Activated CD4-positive, alpha-beta T cell treated with anti-CD3 and anti-CD28 coated beads, Interleukin-2, amount 10 ng/mL, durations not matched to agents 7 days and 5 days (primary cell): ENCODE measurements around the gene MFN1. TPM values are rescaled to one million over a fixed set of nuclear protein-coding genes. Genes with fewer than 3 reads are reported as not detected.

ENCODE experiments used
- CTCF ChIA-PET: fragments of 350-600 bp; sonication (Branson Sonifier 250); formaldehyde crosslinking; loops from one replicate; lab custom pipeline; 2021; ENCODE audit warnings: antibody characterized with exemption; lab: Charles Lee
- POLR2A ChIA-PET: fragments of 350-600 bp; sonication (Branson Sonifier 250); formaldehyde crosslinking; loops from one replicate; lab custom pipeline; 2021; ENCODE audit warnings: antibody characterized with exemption; lab: Charles Lee
- DNase-seq: peaks from one replicate; pipeline ENCODE4 v3.0.0-alpha.2; 2020
- H3K27ac Mint-ChIP-seq: one replicate; pipeline ENCODE4 v1.8.0; 2021; ENCODE audit warnings: mild to moderate bottlenecking, moderate library complexity, mixed read lengths
- H3K27me3 Mint-ChIP-seq: one replicate; pipeline ENCODE4 v1.8.0; 2021; ENCODE audit warnings: mixed read lengths
- H3K36me3 Mint-ChIP-seq: one replicate; pipeline ENCODE4 v1.8.0; 2021; ENCODE audit warnings: low read depth, mixed read lengths
- H3K4me1 Mint-ChIP-seq: one replicate; pipeline ENCODE4 v1.8.0; 2021; ENCODE audit warnings: mixed read lengths
- H3K4me3 Mint-ChIP-seq: one replicate; pipeline ENCODE4 v1.8.0; 2021; ENCODE audit warnings: mild to moderate bottlenecking, moderate library complexity, mixed read lengths
- H3K9me3 Mint-ChIP-seq: one replicate; pipeline ENCODE4 v1.8.0; 2021; ENCODE audit warnings: mixed read lengths
- total RNA-seq, 2 experiments: library from RNA; stranded (reverse); gene quantifications; one replicate each; pipeline ENCODE4 v1.2.3, GENCODE V29; 2021

MFN1 gene
- total RNA-seq, 2 experiments from 2014 or later: 36.3 to 36.9 TPM

DNA sequence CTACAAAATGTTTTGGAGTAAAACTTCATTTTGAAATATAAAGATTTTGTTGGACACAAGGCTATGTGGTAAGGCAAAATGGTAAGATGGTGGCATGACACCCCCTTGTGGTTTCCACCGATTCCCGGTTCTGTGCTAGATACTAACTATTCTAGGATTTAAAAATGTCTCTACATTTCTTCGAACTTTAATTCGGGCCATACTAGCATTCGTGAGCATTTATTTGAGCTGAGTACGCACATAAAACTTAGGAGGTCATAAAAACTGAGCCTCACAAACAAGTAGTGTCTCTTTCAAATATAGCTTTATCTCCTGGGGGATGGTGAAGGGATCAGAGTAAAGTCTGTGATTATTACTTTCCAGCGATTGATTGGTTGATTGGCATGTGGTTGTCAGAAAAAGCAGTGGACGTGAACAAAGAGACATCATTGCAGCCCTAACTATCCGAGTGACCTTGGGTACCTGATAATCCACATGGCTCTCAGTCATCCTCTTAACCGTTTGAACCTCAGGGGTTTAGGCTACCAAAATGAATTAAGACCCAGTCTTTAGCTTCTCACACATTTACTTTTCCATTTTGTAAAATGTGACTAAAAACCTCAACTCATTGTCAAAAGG lies 25.7 kb upstream of the MFN1 start:
- Mint-ChIP-seq H3K4me3 (peak overlapping the region; percentile 74), H3K9me3 (no peaks in the 10 kb centered on the region), H3K27ac (peak overlapping the region; percentile 84), H3K27me3 (peaks cover 6% of the 10 kb centered on the region), H3K36me3 (peaks cover 19% of the 10 kb centered on the region), H3K4me1 (peaks cover 32% of the 10 kb centered on the region)
- POLR2A ChIA-PET: interaction anchor here (0.6 kb wide), 1 partner anchor 30 kb away, joined by 3 read pairs; no protein-coding TSS in a partner anchor
- peak; percentile 22 for DNase-seq
- CTCF ChIA-PET: interaction anchor here (0.6 to 5.2 kb wide), 8 partner anchors 9 to 306 kb away, joined by 3 to 21 read pairs (median 3); no protein-coding TSS in a partner anchor

DNA sequence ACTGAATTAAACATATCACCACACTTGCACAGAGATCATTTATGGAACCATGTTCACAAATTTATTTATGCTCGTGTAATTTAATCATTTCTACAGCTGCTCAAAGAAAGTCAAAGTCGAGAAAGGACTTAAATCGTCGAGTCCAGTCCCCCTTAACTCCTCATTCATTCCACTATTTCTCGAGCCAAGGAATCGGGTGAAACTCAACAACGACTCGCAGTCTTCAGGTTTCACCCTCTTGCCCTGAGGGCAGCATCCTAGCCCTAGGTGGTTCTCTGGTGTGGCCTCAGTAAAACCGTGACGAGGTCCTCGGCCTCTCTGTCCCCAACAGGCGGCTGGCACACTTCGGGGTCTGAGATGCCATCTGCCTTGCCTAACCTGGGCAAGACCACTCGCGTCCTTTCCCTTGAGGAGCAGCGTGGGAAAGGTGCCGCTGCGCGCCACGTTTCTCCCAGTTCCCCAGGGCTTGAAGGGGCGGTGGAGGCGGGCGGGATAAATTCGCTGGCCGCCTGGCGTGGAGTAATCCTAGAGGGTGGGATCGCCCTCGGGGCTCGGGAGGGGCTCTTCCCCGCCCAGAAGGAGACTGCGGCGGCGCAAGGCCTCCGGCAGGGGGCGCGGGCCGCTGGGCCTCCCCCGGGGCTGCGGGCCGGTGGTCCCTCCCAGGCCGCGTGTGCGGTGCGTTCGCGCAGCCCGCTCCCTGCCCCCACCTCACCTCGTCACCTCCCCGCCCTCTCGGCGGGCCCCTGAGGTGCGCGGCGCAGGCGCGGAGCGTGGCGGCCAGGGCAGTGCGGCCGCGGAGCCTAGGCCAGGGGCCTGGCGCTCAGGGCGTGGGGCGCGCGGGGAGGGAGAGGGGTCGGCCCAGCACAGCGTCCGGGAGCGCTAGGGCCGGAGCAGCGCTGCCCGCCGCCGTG lies 25.0 kb upstream of the MFN1 start, which contains the start of gene ZNF639:
ZNF639 (plus strand) TSS at position 746 of the 911 bp plus-strand sequence. CDS start 5,263 bp downstream, outside the sequence.
- DNase-seq: peak; percentile 82
- H3K36me3 Mint-ChIP-seq: peaks cover 19% of the 10 kb centered on the region
- H3K4me3 Mint-ChIP-seq: peak within 1 kb of the TSS; percentile 94
- peaks cover 37% of the 10 kb centered on the region for H3K4me1 Mint-ChIP-seq
- POLR2A ChIA-PET: no interaction called here
- H3K27me3 Mint-ChIP-seq: peaks cover 6% of the 10 kb centered on the region
- CTCF ChIA-PET: interaction anchor here (0.6 to 5.2 kb wide), 8 partner anchors 8 to 306 kb away, joined by 3 to 21 read pairs (median 3); no protein-coding TSS in a partner anchor
- H3K9me3 Mint-ChIP-seq: no peaks in the 10 kb centered on the region
- H3K27ac Mint-ChIP-seq: peak within 1 kb of the TSS; percentile 97

GRCh38 chr3:179323197-179324110 lies 24.1 kb upstream of the MFN1 start:
- peak overlapping the region; percentile 94 for H3K4me3 Mint-ChIP-seq
- H3K4me1 Mint-ChIP-seq: peaks cover 39% of the 10 kb centered on the region
- ChIA-PET CTCF (interaction anchor here (0.6 to 1.8 kb wide), 3 partner anchors 13 to 308 kb away, joined by 3 to 5 read pairs (median 3); no protein-coding TSS in a partner anchor), POLR2A (no interaction called here)
- peak; percentile 65 for DNase-seq
- peaks cover 6% of the 10 kb centered on the region for H3K27me3 Mint-ChIP-seq
- H3K9me3 Mint-ChIP-seq: no peaks in the 10 kb centered on the region
- H3K36me3 Mint-ChIP-seq: peaks cover 19% of the 10 kb centered on the region
- peak overlapping the region; percentile 97 for H3K27ac Mint-ChIP-seq

GRCh38 chr3:179324270-179324754 lies 23.2 kb upstream of the MFN1 start:
- Mint-ChIP-seq H3K4me1 (peaks cover 39% of the 10 kb centered on the region), H3K27ac (peak overlapping the region; percentile 97), H3K36me3 (peaks cover 19% of the 10 kb centered on the region), H3K9me3 (no peaks in the 10 kb centered on the region), H3K27me3 (peaks cover 5% of the 10 kb centered on the region), H3K4me3 (peak overlapping the region; percentile 94)
- CTCF ChIA-PET: interaction anchor here (0.6 to 1.8 kb wide), 3 partner anchors 12 to 308 kb away, joined by 3 to 5 read pairs (median 3); no protein-coding TSS in a partner anchor
- POLR2A ChIA-PET: no interaction called here
- DNase-seq: peak; percentile 27

- no peak overlapping the region for H3K4me3 Mint-ChIP-seq
- peaks cover 42% of the 10 kb centered on the region for H3K36me3 Mint-ChIP-seq
- H3K27me3 Mint-ChIP-seq: no peaks in the 10 kb centered on the region
- H3K9me3 Mint-ChIP-seq: no peaks in the 10 kb centered on the region
- POLR2A ChIA-PET: interaction anchor here (0.6 kb wide), 1 partner anchor 318 kb away, joined by 3 read pairs; no protein-coding TSS in a partner anchor
- peak overlapping the region; percentile 36 for H3K27ac Mint-ChIP-seq
- CTCF ChIA-PET: interaction anchor here (0.8 kb wide), 1 partner anchor 8 kb away, joined by 3 read pairs; no protein-coding TSS in a partner anchor
- DNase-seq: no peak
- H3K4me1 Mint-ChIP-seq: peaks cover 8% of the 10 kb centered on the region
Observed at GRCh38 chr3:179330438-179330837, 17.1 kb upstream of the MFN1 start.

- ChIA-PET POLR2A (no interaction called here), CTCF (no interaction called here)
- Mint-ChIP-seq H3K36me3 (peaks cover 48% of the 10 kb centered on the region), H3K4me1 (peaks cover 4% of the 10 kb centered on the region), H3K27me3 (no peaks in the 10 kb centered on the region), H3K4me3 (no peak overlapping the region), H3K27ac (no peak overlapping the region), H3K9me3 (no peaks in the 10 kb centered on the region)
- DNase-seq: no peak
Observed at GRCh38 chr3:179332240-179332639, 15.3 kb upstream of the MFN1 start.

- DNase-seq: no peak
- Mint-ChIP-seq H3K27me3 (no peaks in the 10 kb centered on the region), H3K36me3 (peaks cover 53% of the 10 kb centered on the region), H3K9me3 (no peaks in the 10 kb centered on the region), H3K4me1 (no peaks in the 10 kb centered on the region), H3K4me3 (no peak overlapping the region), H3K27ac (no peak overlapping the region)
- ChIA-PET POLR2A (no interaction called here), CTCF (no interaction called here)
Observed at GRCh38 chr3:179333084-179333483, 14.4 kb upstream of the MFN1 start.

DNA sequence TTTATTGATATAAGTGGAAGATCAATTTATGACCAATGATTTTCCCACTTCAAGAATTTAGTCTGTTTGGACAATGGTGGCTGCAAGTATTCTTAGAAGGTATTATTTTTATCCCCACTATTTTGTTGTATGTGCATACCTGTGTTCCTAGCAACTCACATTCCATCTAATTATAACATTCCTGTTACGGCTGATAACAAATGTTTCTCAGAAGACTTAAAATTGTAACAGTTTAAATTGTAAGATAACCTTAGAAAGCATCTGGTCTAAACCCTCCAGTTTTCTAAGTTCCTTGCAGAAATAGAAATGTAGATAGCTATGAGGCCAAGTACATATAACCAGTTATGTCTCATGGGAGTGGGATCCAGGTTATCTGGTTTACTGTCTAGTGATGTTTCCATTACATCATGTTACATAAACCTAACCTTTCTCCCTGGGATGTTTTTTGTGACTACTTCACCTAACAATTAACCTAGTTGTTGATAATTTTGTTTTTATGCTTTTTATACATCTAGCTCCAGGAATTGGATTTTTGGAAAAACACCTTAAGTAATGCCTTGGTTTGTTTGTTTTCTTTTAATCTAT lies 11.1 kb upstream of the MFN1 start:
- Mint-ChIP-seq H3K4me1 (no peaks in the 10 kb centered on the region), H3K27ac (no peak overlapping the region), H3K4me3 (no peak overlapping the region), H3K27me3 (no peaks in the 10 kb centered on the region), H3K36me3 (peaks cover 45% of the 10 kb centered on the region), H3K9me3 (no peaks in the 10 kb centered on the region)
- DNase-seq: no peak
- CTCF ChIA-PET: interaction anchor here (0.6 to 1.6 kb wide), 4 partner anchors 13 to 289 kb away, joined by 3 to 5 read pairs (median 3); no protein-coding TSS in a partner anchor
- POLR2A ChIA-PET: no interaction called here

DNA sequence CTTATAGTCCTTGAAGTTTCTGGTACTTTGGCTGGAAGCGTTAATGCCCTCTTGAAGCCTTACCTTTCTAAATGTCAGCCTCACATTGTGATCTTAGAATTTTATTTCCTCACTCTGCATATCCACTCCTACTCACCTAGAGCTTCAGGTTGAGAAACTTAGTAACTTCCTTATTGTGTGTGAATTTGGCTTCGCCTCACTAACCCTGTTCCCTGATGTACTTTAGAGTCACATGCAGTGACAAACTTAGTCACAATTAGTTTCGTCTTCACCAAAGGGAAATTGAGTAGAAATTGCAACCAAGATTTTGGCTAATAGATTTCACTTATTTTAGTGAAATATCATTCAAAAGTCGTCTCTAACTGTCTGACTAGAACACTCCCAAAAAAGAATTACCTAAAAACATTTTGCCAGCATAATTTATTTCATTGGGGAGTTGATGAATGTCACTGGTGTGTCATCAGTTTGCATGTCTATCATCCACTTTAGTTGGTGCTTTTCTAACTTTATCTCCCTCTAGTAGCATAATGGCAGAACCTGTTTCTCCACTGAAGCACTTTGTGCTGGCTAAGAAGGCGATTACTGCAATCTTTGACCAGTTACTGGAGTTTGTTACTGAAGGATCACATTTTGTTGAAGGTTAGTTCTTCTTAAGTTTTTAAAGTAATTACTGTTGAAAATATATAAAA lies 960 bp downstream of the MFN1 start:
- CTCF ChIA-PET: no interaction called here
- POLR2A ChIA-PET: no interaction called here
- no peak for DNase-seq
- H3K4me3 Mint-ChIP-seq: peak overlapping the region; percentile 95
- peaks cover 23% of the 10 kb centered on the region for H3K4me1 Mint-ChIP-seq
- no peaks in the 10 kb centered on the region for H3K9me3 Mint-ChIP-seq
- H3K27me3 Mint-ChIP-seq: no peaks in the 10 kb centered on the region
- H3K27ac Mint-ChIP-seq: peak overlapping the region; percentile 95
- H3K36me3 Mint-ChIP-seq: peaks cover 19% of the 10 kb centered on the region

DNA sequence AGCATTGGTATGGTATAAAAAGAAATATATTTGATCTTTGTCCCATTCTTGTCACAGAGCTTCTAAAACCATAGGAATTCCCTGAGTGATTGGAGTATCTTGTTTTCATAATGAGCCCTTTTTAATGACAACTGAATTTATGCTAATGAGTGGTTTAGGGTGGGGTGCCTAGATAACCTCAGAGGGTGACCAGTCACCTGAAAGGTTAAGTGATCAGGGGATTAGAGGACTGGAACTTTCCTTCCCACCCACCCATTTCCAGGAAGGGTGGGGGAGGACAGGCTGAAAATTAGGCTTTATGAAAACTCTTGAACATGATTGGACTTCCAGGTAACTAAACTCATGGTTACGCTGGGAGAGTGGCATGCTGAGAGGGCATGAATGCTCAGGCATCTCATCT lies 8.5 kb downstream of the MFN1 start:
- no peak overlapping the region for H3K4me3 Mint-ChIP-seq
- H3K27me3 Mint-ChIP-seq: no peaks in the 10 kb centered on the region
- no peak overlapping the region for H3K27ac Mint-ChIP-seq
- no peaks in the 10 kb centered on the region for H3K9me3 Mint-ChIP-seq
- POLR2A ChIA-PET: no interaction called here
- no peak for DNase-seq
- CTCF ChIA-PET: no interaction called here
- H3K36me3 Mint-ChIP-seq: peaks cover 65% of the 10 kb centered on the region
- H3K4me1 Mint-ChIP-seq: peaks cover 14% of the 10 kb centered on the region

- peaks cover 32% of the 10 kb centered on the region for H3K36me3 Mint-ChIP-seq
- H3K4me3 Mint-ChIP-seq: no peak overlapping the region
- ChIA-PET POLR2A (interaction anchor here (0.6 kb wide), 1 partner anchor 26 kb away, joined by 5 read pairs; no protein-coding TSS in a partner anchor), CTCF (interaction anchor here (1.2 kb wide), 1 partner anchor 11 kb away, joined by 3 read pairs; no protein-coding TSS in a partner anchor)
- H3K9me3 Mint-ChIP-seq: no peaks in the 10 kb centered on the region
- H3K27me3 Mint-ChIP-seq: no peaks in the 10 kb centered on the region
- no peak for DNase-seq
- H3K4me1 Mint-ChIP-seq: no peaks in the 10 kb centered on the region
- no peak overlapping the region for H3K27ac Mint-ChIP-seq
Observed at GRCh38 chr3:179363332-179363731, 15.8 kb downstream of the MFN1 start.
